Smooth muscle cell (in vitro differentiated cells): Measurements from ENCODE around the gene MDP1. TPM values are rescaled to one million over a fixed set of nuclear protein-coding genes. Genes with fewer than 3 reads are reported as not detected.
A peak's percentile ranks its signal among the peaks of the same experiment; 100 is the strongest.

Experiments used
- DNase-seq: peaks from one replicate; lab custom pipeline; 2025; ENCODE audit not compliant: unreplicated experiment; lab: John Stamatoyannopoulos, UW
- H2AFZ ChIP-seq: fragments of 200-600 bp; sonication (generic); 2 replicates; pipeline ENCODE4 v1.6.0; 2016; ENCODE audit warnings: antibody characterized with exemption, low read depth, mild to moderate bottlenecking
- H3F3A ChIP-seq: fragments of 200-600 bp; sonication (generic); 2 replicates; pipeline ENCODE4 v1.6.0; 2017; ENCODE audit warnings: antibody characterized with exemption, low read depth
- H3K27ac ChIP-seq: fragments of 200-600 bp; sonication (generic); 2 replicates; pipeline ENCODE4 v1.5.1; 2016; ENCODE audit warnings: low read depth, mild to moderate bottlenecking
- H3K27me3 ChIP-seq: fragments of 200-600 bp; sonication (generic); 2 replicates; pipeline ENCODE4 v1.6.1; 2016; ENCODE audit warnings: low read depth, mild to moderate bottlenecking
- H3K36me3 ChIP-seq: fragments of 200-600 bp; sonication (generic); 2 replicates; pipeline ENCODE4 v1.5.1; 2016; ENCODE audit warnings: low read depth
- H3K4me1 ChIP-seq: fragments of 200-600 bp; sonication (generic); 2 replicates; pipeline ENCODE4 v1.5.1; 2016; ENCODE audit warnings: low read depth
- H3K4me2 ChIP-seq: fragments of 200-600 bp; sonication (generic); 2 replicates; pipeline ENCODE4 v1.6.0; 2016; ENCODE audit warnings: mild to moderate bottlenecking
- H3K4me3 ChIP-seq: fragments of 200-600 bp; sonication (generic); 2 replicates; pipeline ENCODE4 v1.5.1; 2016; ENCODE audit warnings: mild to moderate bottlenecking
- H3K79me2 ChIP-seq: fragments of 200-600 bp; sonication (generic); 2 replicates; pipeline ENCODE4 v1.6.0; 2016; ENCODE audit warnings: low read depth, mild to moderate bottlenecking
- H3K9ac ChIP-seq: fragments of 200-600 bp; sonication (generic); 2 replicates; pipeline ENCODE4 v1.6.0; 2016; ENCODE audit warnings: low read depth
- H3K9me3 ChIP-seq: fragments of 200-600 bp; sonication (generic); replicated peaks from 2 replicates; pipeline ENCODE4 v1.5.1; 2016; ENCODE audit warnings: low read depth
- H4K20me1 ChIP-seq: fragments of 200-600 bp; sonication (generic); 2 replicates; pipeline ENCODE4 v1.6.0; 2016; ENCODE audit warnings: low read depth
- CTCF ChIP-seq: fragments of 200-600 bp; sonication (generic); IDR thresholded peaks from 2 replicates; pipeline ENCODE4 v1.5.1; 2017; ENCODE audit warnings: borderline replicate concordance, mild to moderate bottlenecking, antibody characterized with exemption; ENCODE audit not compliant: insufficient read depth, poor library complexity, severe bottlenecking
- WGBS: methylation state at CpG from one replicate; pipeline ENCODE4 v1.1.7; 2016; ENCODE audit warnings: low lambda C conversion rate; 5-methylcytosine and 5-hydroxymethylcytosine counted together
- polyA plus RNA-seq: library from polyadenylated mRNA; unstranded; fragments of >200 nt; fragmentation: Nextera tagmentation; extraction: Ambion mirVana; gene quantifications from 2 replicates; pipeline ENCODE4 v1.2.1, GENCODE V29; 2016
- total RNA-seq: library from RNA; depleted of rRNA; stranded (reverse); fragments of >200 nt; gene quantifications from 2 replicates; pipeline ENCODE4 v1.2.3, GENCODE V29; 2014

MDP1 gene
- total RNA-seq (31.0 and 33.0 TPM in 2 replicates), polyA plus RNA-seq (36.8 and 42.3 TPM in 2 replicates)

- H3K36me3 ChIP-seq = no peaks in the 10 kb centered on the region
- H3K4me3 ChIP-seq = peak within 1 kb of the TSS; percentile 69
- peak within 1 kb of the TSS; percentile 87 for H3K4me2 ChIP-seq
- H3K4me1 ChIP-seq = peaks cover 3% of the 10 kb centered on the region
- peak; percentile 34 for DNase-seq
- H3K27me3 ChIP-seq = no peaks in the 10 kb centered on the region
- peaks cover 4% of the 10 kb centered on the region for H3F3A ChIP-seq
- H3K9me3 ChIP-seq = no peaks in the 10 kb centered on the region
- peak within 1 kb of the TSS; percentile 64 for H3K27ac ChIP-seq
- H2AFZ ChIP-seq = peak within 1 kb of the TSS; percentile 60
- H3K79me2 ChIP-seq = peaks cover 19% of the 10 kb centered on the region
- peak; percentile 44 for TF ChIP-seq CTCF
- no peaks in the 10 kb centered on the region for H4K20me1 ChIP-seq
- 2% methylated on average over 39 of the region's 40 CpGs for WGBS
- peak within 1 kb of the TSS; percentile 72 for H3K9ac ChIP-seq
Observed at GRCh38 chr14:24215495-24216344, at the start of gene MDP1. Gene MDP1 (minus strand): TSS chr14:24216066. CDS start chr14:24215955, 111 bp downstream.

- no peak for DNase-seq
Observed at GRCh38 chr14:24264298-24264697, 48.4 kb upstream of the MDP1 start.

GRCh38 chr14:24263848-24264247 lies 48.0 kb upstream of the MDP1 start:
- Histone ChIP-seq H3K27me3 (no peaks in the 10 kb centered on the region), H3K79me2 (no peaks in the 10 kb centered on the region), H4K20me1 (no peaks in the 10 kb centered on the region), H3K9me3 (no peaks in the 10 kb centered on the region), H3F3A (no peaks in the 10 kb centered on the region), H3K36me3 (no peaks in the 10 kb centered on the region), H3K27ac (peak overlapping the region; percentile 63), H3K9ac (no peak overlapping the region), H3K4me2 (no peak overlapping the region), H3K4me3 (no peak overlapping the region), H2AFZ (no peak overlapping the region), H3K4me1 (no peaks in the 10 kb centered on the region)
- DNase-seq = no peak
- 56% methylated on average over 6 of the region's 6 CpGs for WGBS
- no peak for TF ChIP-seq CTCF

More at GRCh38 chr14:24264298-24264697, 48.4 kb upstream of the MDP1 start:
- no peaks in the 10 kb centered on the region for H3K36me3 ChIP-seq
- WGBS = 70% methylated on average over 6 of the region's 6 CpGs
- no peak overlapping the region for H2AFZ ChIP-seq
- H3K4me1 ChIP-seq = no peaks in the 10 kb centered on the region
- no peak overlapping the region for H3K4me3 ChIP-seq
- H3K9me3 ChIP-seq = no peaks in the 10 kb centered on the region
- H3F3A ChIP-seq = no peaks in the 10 kb centered on the region
- no peak overlapping the region for H3K4me2 ChIP-seq
- TF ChIP-seq CTCF = no peak
- H3K27me3 ChIP-seq = no peaks in the 10 kb centered on the region
- peak overlapping the region; percentile 63 for H3K27ac ChIP-seq
- no peak overlapping the region for H3K9ac ChIP-seq
- H3K79me2 ChIP-seq = no peaks in the 10 kb centered on the region
- H4K20me1 ChIP-seq = no peaks in the 10 kb centered on the region
